Vagina (tissue), 2 donors: ENCODE data around the gene FUT7. TPM values are rescaled to one million over a fixed set of nuclear protein-coding genes. Genes with fewer than 3 reads are reported as not detected.

Experiments used
- DNase-seq, 2 donors: peaks; one replicate each; pipeline ENCODE4 v3.0.0-alpha.2; 2017; ENCODE audit errors: extremely low spot score in 2 of 2
- H3K27ac ChIP-seq: fragments of 200-600 bp; sonication (generic); one replicate; pipeline ENCODE4 v1.5.1; 2019
- H3K27me3 ChIP-seq: fragments of 200-600 bp; sonication (generic); one replicate; pipeline ENCODE4 v1.5.1; 2019
- H3K36me3 ChIP-seq, 2 donors: fragments of 200-600 bp; sonication (generic); one replicate each; pipeline ENCODE4 v1.5.1; 2017 to 2019
- H3K4me1 ChIP-seq: fragments of 200-600 bp; sonication (generic); one replicate; pipeline ENCODE4 v1.5.1; 2019
- H3K4me3 ChIP-seq, 2 donors: fragments of 200-600 bp; sonication (generic); 1 replicate in 1 of 2; 2 replicates in 1 of 2; pipeline ENCODE4 v1.5.1; 2016 to 2019
- H3K9me3 ChIP-seq: fragments of 200-600 bp; sonication (generic); one replicate; pipeline ENCODE4 v1.5.1; 2019
- CTCF ChIP-seq, 3 experiments: fragments of 450-650 bp in 2 of 3; fragments of 200-600 bp in 1 of 3; sonication (generic) in 1 of 3; IDR thresholded peaks; one replicate each; pipeline ENCODE4 v1.5.1; 2017 to 2019; ENCODE audit warnings: antibody characterized with exemption in 3 of 3, mild to moderate bottlenecking in 2 of 3, moderate library complexity in 2 of 3
- POLR2A ChIP-seq, 2 donors: fragments of 450-650 bp; IDR thresholded peaks; one replicate each; pipeline ENCODE4 v1.6.1; 2017; ENCODE audit warnings: antibody characterized with exemption in 2 of 2, mild to moderate bottlenecking in 2 of 2, moderate library complexity in 2 of 2
- POLR2AphosphoS5 ChIP-seq, 2 donors: sonication (generic); formaldehyde crosslinking; IDR thresholded peaks; one replicate each; pipeline ENCODE4 v1.9.0; 2017; ENCODE audit warnings: antibody characterized with exemption in 2 of 2, mild to moderate bottlenecking in 2 of 2, low read depth in 1 of 2; ENCODE audit not compliant: insufficient read depth in 1 of 2
- intact Hi-C: fragments of 100-400 bp; cut with DNase I; formaldehyde crosslinking; loops from one replicate; pipeline ENCODE4 v1.15.1; 2023
- total RNA-seq: library from RNA; depleted of rRNA; stranded (reverse); fragments of >200 nt; gene quantifications from one replicate; pipeline ENCODE4 v1.2.3, GENCODE V29; 2016

FUT7 gene
- total RNA-seq, 1 donor from 2014 or later: not detected

GRCh38 chr9:137048655-137049543 lies 17.0 kb upstream of the FUT7 start:
- Histone ChIP-seq H3K27me3 (no peaks in the 10 kb centered on the region), H3K4me1 (peaks cover 43% of the 10 kb centered on the region), H3K4me3 (no peak overlapping the region), H3K27ac (no peak overlapping the region), H3K36me3 (no peaks in the 10 kb centered on the region), H3K9me3 (no peaks in the 10 kb centered on the region)
- TF ChIP-seq POLR2AphosphoS5 (IDR thresholded peaks at IDR 0.05; ENCODE audit: insufficient read depth in 1 of 2, low read depth in 1 of 2) (no peak), CTCF (IDR thresholded peaks at IDR 0.05) (no peak)
- intact Hi-C loops: no loop called here
- DNase-seq: no peak

GRCh38 chr9:137046088-137046787 lies 14.3 kb upstream of the FUT7 start, which contains the start of gene NPDC1:
NPDC1 (minus strand) TSS chr9:137046177; CDS start chr9:137045989, 188 bp downstream.
- Histone ChIP-seq H3K27me3 (no peaks in the 10 kb centered on the region), H3K36me3 (no peaks in the 10 kb centered on the region), H3K4me1 (peaks cover 36% of the 10 kb centered on the region), H3K27ac (peak within 1 kb of the TSS; percentile 6), H3K4me3 (peak within 1 kb of the TSS; percentile 48 to 63), H3K9me3 (no peaks in the 10 kb centered on the region)
- DNase-seq: no peak
- TF ChIP-seq POLR2A (IDR thresholded peaks at IDR 0.05) (no peak), POLR2AphosphoS5 (IDR thresholded peaks at IDR 0.05; ENCODE audit: insufficient read depth in 1 of 2, low read depth in 1 of 2) (no peak), CTCF (IDR thresholded peaks at IDR 0.05) (peak; percentile 55 to 83 (median 67))
- intact Hi-C loops: no loop called here

- TF ChIP-seq POLR2AphosphoS5 (IDR thresholded peaks at IDR 0.05; ENCODE audit: insufficient read depth in 1 of 2, low read depth in 1 of 2): no peak
- TF ChIP-seq POLR2A (IDR thresholded peaks at IDR 0.05): no peak
- TF ChIP-seq CTCF (IDR thresholded peaks at IDR 0.05): no peak
- Histone ChIP-seq H3K27ac (peak overlapping the region; percentile 6), H3K36me3 (no peaks in the 10 kb centered on the region), H3K4me1 (peaks cover 36% of the 10 kb centered on the region), H3K9me3 (no peaks in the 10 kb centered on the region), H3K4me3 (peak overlapping the region; percentile 48 to 63), H3K27me3 (no peaks in the 10 kb centered on the region)
- intact Hi-C loops: no loop called here
- DNase-seq: no peak
Observed at GRCh38 chr9:137045294-137046087, 13.6 kb upstream of the FUT7 start.

GRCh38 chr9:137044502-137045177 lies 12.8 kb upstream of the FUT7 start:
- no peak overlapping the region for H3K27ac ChIP-seq
- no peak for TF ChIP-seq POLR2A (IDR thresholded peaks at IDR 0.05)
- no peak for TF ChIP-seq CTCF (IDR thresholded peaks at IDR 0.05)
- no peak for TF ChIP-seq POLR2AphosphoS5 (IDR thresholded peaks at IDR 0.05; ENCODE audit: insufficient read depth in 1 of 2, low read depth in 1 of 2)
- H3K36me3 ChIP-seq: peaks cover 0 to 3% of the 10 kb centered on the region in 2 donors
- DNase-seq: no peak
- H3K27me3 ChIP-seq: no peaks in the 10 kb centered on the region
- intact Hi-C loops: no loop called here
- H3K4me3 ChIP-seq: peak overlapping the region; percentile 48 to 63
- peaks cover 36% of the 10 kb centered on the region for H3K4me1 ChIP-seq
- no peaks in the 10 kb centered on the region for H3K9me3 ChIP-seq
